Measurements from ENCODE around the gene EEPD1. TPM values are rescaled to one million over a fixed set of nuclear protein-coding genes. Genes with fewer than 3 reads are reported as not detected.

EEPD1 gene
- total RNA-seq, 1 experiment from 2014 or later = 48.0 TPM

DNA sequence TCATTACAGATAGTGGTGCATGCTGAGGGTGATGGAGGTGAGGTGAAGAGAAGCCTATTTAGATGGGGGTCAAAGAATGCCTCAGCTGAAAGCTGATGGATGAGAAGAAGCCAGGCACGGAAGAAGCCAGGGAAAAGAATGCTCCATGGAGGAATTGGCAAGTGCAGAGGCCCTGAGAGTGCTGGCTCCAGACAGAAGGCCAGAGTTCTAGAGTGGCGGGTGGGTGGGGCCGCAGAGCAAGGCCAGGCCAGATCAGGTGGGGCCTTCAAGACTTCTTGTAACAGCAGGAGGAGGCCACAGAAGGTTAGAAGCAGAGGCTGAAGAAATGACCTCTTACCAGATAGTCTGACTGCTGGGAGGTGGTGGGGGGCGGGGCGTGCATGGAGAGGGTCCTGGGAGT lies 7.3 kb downstream of the EEPD1 start:
- Histone ChIP-seq H3K4me3 (ENCODE audit: low read depth in 2 of 2, low read length in 2 of 2) (no peak overlapping the region), H3K9me3 (ENCODE audit: control insufficient read depth, insufficient read depth, low read depth, low read length) (no peaks in the 10 kb centered on the region), H3K4me1 (ENCODE audit: control insufficient read depth, insufficient read depth, low read length) (peaks cover 73% of the 10 kb centered on the region), H3K27ac (ENCODE audit: low read length) (no peak overlapping the region), H3K27me3 (ENCODE audit: control insufficient read depth, insufficient read depth, low read length) (no peaks in the 10 kb centered on the region), H3K36me3 (ENCODE audit: control insufficient read depth, insufficient read depth, low read length) (peaks cover 7% of the 10 kb centered on the region; the same call in 1 of the 2 replicates)
- DNase-seq (ENCODE audit: low read depth, low spot score) = no peak
- POLR2A ChIA-PET = interaction anchor here (0.5 to 0.6 kb wide), 2 partner anchors 10 to 21 kb away, joined by 4 to 11 read pairs; no protein-coding TSS in a partner anchor
- in situ Hi-C loops (cut with HindIII; ENCODE audit: low pct_unique_long_range_greater_than_20kb, low sequenced_read_pairs) = loop anchor here (5.0 kb wide), 1 partner anchor 92 kb away; no protein-coding TSS in a partner anchor
- TF ChIP-seq POLR2AphosphoS5 (IDR thresholded peaks at IDR 0.05; ENCODE audit: low read depth, low read length) (no peak), TCF7L2 (IDR thresholded peaks at IDR 0.05; ENCODE audit: low read depth, low read length) (no peak), SIN3A (IDR thresholded peaks at IDR 0.05; ENCODE audit: borderline replicate concordance, insufficient read depth, low read depth, low read length) (no peak)
- TF ChIP-seq, protein P1, sequence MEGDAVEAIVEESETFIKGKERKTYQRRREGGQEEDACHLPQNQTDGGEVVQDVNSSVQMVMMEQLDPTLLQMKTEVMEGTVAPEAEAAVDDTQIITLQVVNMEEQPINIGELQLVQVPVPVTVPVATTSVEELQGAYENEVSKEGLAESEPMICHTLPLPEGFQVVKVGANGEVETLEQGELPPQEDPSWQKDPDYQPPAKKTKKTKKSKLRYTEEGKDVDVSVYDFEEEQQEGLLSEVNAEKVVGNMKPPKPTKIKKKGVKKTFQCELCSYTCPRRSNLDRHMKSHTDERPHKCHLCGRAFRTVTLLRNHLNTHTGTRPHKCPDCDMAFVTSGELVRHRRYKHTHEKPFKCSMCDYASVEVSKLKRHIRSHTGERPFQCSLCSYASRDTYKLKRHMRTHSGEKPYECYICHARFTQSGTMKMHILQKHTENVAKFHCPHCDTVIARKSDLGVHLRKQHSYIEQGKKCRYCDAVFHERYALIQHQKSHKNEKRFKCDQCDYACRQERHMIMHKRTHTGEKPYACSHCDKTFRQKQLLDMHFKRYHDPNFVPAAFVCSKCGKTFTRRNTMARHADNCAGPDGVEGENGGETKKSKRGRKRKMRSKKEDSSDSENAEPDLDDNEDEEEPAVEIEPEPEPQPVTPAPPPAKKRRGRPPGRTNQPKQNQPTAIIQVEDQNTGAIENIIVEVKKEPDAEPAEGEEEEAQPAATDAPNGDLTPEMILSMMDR (IDR thresholded peaks at IDR 0.05) = no peak
- TF ChIP-seq, protein P2, sequence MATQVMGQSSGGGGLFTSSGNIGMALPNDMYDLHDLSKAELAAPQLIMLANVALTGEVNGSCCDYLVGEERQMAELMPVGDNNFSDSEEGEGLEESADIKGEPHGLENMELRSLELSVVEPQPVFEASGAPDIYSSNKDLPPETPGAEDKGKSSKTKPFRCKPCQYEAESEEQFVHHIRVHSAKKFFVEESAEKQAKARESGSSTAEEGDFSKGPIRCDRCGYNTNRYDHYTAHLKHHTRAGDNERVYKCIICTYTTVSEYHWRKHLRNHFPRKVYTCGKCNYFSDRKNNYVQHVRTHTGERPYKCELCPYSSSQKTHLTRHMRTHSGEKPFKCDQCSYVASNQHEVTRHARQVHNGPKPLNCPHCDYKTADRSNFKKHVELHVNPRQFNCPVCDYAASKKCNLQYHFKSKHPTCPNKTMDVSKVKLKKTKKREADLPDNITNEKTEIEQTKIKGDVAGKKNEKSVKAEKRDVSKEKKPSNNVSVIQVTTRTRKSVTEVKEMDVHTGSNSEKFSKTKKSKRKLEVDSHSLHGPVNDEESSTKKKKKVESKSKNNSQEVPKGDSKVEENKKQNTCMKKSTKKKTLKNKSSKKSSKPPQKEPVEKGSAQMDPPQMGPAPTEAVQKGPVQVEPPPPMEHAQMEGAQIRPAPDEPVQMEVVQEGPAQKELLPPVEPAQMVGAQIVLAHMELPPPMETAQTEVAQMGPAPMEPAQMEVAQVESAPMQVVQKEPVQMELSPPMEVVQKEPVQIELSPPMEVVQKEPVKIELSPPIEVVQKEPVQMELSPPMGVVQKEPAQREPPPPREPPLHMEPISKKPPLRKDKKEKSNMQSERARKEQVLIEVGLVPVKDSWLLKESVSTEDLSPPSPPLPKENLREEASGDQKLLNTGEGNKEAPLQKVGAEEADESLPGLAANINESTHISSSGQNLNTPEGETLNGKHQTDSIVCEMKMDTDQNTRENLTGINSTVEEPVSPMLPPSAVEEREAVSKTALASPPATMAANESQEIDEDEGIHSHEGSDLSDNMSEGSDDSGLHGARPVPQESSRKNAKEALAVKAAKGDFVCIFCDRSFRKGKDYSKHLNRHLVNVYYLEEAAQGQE (IDR thresholded peaks at IDR 0.05; ENCODE audit: insufficient read depth in 1 of 2, low read depth in 2 of 2, low read length in 1 of 2) = no peak
- ATAC-seq = no peak
- BruUV-seq (replicated peaks) = no TSS peak
- intact Hi-C loops (cut with micrococcal nuclease; ENCODE audit: unreplicated experiment) = no loop called here
- CTCF ChIA-PET = no interaction called here

DNA sequence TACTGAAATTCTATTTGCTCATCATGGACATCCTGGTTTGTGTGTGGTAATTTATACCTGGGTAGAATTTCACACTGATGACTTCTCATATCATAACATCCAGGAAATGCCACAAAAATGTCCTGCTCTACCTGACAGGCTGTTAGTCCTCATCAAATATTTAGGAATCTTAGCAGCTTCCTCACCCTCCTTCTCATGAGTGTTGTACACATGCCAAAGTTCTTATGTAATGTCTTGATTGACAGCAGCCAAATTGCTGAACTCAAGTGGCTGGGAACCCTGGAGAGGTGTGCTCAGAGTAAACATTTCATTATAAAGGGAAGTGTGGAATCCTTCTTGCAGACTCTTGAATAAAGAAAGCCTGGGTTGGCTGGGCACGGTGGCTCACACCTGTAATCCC lies 8.9 kb downstream of the EEPD1 start:
- no peaks in the 10 kb centered on the region for H3K27me3 ChIP-seq (ENCODE audit: control insufficient read depth, insufficient read depth, low read length)
- intact Hi-C loops (cut with micrococcal nuclease; ENCODE audit: unreplicated experiment) (no loop called here), in situ Hi-C loops (cut with HindIII; ENCODE audit: low pct_unique_long_range_greater_than_20kb, low sequenced_read_pairs) (loop anchor here (5.0 kb wide), 1 partner anchor 90 kb away; no protein-coding TSS in a partner anchor)
- H3K4me3 ChIP-seq (ENCODE audit: low read depth in 2 of 2, low read length in 2 of 2) = no peak overlapping the region
- TF ChIP-seq SIN3A (IDR thresholded peaks at IDR 0.05; ENCODE audit: borderline replicate concordance, insufficient read depth, low read depth, low read length) (no peak), POLR2AphosphoS5 (IDR thresholded peaks at IDR 0.05; ENCODE audit: low read depth, low read length) (no peak), TCF7L2 (IDR thresholded peaks at IDR 0.05; ENCODE audit: low read depth, low read length) (no peak)
- TF ChIP-seq, protein P2 (IDR thresholded peaks at IDR 0.05; ENCODE audit: insufficient read depth in 1 of 2, low read depth in 2 of 2, low read length in 1 of 2) = no peak
- TF ChIP-seq, protein P1 (IDR thresholded peaks at IDR 0.05) = no peak
- POLR2A ChIA-PET = no interaction called here
- no peak for DNase-seq (ENCODE audit: low read depth, low spot score)
- CTCF ChIA-PET = no interaction called here
- H3K9me3 ChIP-seq (ENCODE audit: control insufficient read depth, insufficient read depth, low read depth, low read length) = no peaks in the 10 kb centered on the region
- no peak for ATAC-seq
- BruUV-seq (replicated peaks) = no TSS peak
- peaks cover 74% of the 10 kb centered on the region for H3K4me1 ChIP-seq (ENCODE audit: control insufficient read depth, insufficient read depth, low read length)
- H3K36me3 ChIP-seq (ENCODE audit: control insufficient read depth, insufficient read depth, low read length) = peaks cover 7% of the 10 kb centered on the region; the same call in 1 of the 2 replicates
- no peak overlapping the region for H3K27ac ChIP-seq (ENCODE audit: low read length)

Measured in Panc1 (cell line).